Measurements from ENCODE around the gene FRMD5.

- TF ChIP-seq POLR2A (IDR thresholded peaks at IDR 0.05), result no peak
- no peak for TF ChIP-seq CTCF (IDR thresholded peaks at IDR 0.05)
Observed at GRCh38 chr15:43887901-43888300, 307.2 kb downstream of the FRMD5 start.
